Measurements from ENCODE around the gene CDH12.

CDH12 gene

DNA sequence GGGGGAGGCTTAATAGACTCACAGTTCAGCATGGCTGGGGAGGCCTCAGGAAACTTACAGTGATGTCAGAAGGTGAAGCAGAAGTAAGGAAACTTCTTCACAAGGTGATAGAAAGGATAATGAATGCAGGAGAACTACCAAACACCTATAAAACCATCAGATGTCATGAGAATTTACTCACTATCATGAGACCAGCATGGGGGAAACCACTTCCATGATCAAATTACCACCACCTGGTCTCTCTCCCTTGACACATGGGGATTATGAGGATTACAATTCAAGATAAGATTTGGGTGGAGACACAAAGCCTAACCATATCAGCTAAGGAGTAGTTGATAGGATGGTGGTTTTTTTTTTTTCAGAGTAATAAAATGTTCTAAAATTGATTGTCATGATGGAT is 201.8 kb downstream of the CDH12 start:
- TF ChIP-seq EGR1 (IDR thresholded peaks at IDR 0.05), result no peak

DNA sequence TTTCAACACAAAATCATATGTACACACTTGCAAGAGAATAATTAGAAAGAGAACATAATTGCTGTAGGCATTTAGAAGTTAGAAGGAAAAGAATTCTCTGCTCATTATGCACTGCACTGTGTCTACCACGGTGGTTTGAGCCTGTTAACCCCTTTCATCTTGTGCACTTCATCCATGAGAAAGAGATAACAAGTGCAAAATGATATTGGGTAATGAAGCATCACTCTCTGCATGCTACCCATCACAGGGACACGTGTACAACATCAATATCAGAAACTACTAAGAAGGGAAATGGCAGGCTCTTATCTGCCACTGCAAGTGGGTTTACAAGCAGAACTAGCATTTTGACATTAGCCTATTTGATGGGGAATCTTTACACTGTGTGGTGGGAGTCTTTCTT is 202.6 kb downstream of the CDH12 start:
- TF ChIP-seq, protein P1, sequence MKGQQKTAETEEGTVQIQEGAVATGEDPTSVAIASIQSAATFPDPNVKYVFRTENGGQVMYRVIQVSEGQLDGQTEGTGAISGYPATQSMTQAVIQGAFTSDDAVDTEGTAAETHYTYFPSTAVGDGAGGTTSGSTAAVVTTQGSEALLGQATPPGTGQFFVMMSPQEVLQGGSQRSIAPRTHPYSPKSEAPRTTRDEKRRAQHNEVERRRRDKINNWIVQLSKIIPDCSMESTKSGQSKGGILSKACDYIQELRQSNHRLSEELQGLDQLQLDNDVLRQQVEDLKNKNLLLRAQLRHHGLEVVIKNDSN (IDR thresholded peaks at IDR 0.05), result no peak
- no peak for TF ChIP-seq RAD21 (IDR thresholded peaks at IDR 0.05; ENCODE audit: low read depth)
- TF ChIP-seq, protein P2, sequence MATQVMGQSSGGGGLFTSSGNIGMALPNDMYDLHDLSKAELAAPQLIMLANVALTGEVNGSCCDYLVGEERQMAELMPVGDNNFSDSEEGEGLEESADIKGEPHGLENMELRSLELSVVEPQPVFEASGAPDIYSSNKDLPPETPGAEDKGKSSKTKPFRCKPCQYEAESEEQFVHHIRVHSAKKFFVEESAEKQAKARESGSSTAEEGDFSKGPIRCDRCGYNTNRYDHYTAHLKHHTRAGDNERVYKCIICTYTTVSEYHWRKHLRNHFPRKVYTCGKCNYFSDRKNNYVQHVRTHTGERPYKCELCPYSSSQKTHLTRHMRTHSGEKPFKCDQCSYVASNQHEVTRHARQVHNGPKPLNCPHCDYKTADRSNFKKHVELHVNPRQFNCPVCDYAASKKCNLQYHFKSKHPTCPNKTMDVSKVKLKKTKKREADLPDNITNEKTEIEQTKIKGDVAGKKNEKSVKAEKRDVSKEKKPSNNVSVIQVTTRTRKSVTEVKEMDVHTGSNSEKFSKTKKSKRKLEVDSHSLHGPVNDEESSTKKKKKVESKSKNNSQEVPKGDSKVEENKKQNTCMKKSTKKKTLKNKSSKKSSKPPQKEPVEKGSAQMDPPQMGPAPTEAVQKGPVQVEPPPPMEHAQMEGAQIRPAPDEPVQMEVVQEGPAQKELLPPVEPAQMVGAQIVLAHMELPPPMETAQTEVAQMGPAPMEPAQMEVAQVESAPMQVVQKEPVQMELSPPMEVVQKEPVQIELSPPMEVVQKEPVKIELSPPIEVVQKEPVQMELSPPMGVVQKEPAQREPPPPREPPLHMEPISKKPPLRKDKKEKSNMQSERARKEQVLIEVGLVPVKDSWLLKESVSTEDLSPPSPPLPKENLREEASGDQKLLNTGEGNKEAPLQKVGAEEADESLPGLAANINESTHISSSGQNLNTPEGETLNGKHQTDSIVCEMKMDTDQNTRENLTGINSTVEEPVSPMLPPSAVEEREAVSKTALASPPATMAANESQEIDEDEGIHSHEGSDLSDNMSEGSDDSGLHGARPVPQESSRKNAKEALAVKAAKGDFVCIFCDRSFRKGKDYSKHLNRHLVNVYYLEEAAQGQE (IDR thresholded peaks at IDR 0.05; ENCODE audit: low read depth), result no peak
- no peak for TF ChIP-seq NFIC (IDR thresholded peaks at IDR 0.05)
- TF ChIP-seq YY1 (IDR thresholded peaks at IDR 0.05; ENCODE audit: low read depth), result no peak
- no peak for TF ChIP-seq CREB1 (IDR thresholded peaks at IDR 0.05; ENCODE audit: low read depth)
- TF ChIP-seq EP300 (IDR thresholded peaks at IDR 0.05; ENCODE audit: borderline replicate concordance), result no peak
- TF ChIP-seq, protein P3, sequence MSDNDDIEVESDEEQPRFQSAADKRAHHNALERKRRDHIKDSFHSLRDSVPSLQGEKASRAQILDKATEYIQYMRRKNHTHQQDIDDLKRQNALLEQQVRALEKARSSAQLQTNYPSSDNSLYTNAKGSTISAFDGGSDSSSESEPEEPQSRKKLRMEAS (IDR thresholded peaks at IDR 0.05), result no peak
- TF ChIP-seq TAF1 (IDR thresholded peaks at IDR 0.05; ENCODE audit: low read depth), result no peak
- TF ChIP-seq CEBPB (IDR thresholded peaks at IDR 0.05), result no peak
- no peak for TF ChIP-seq FOXM1 (IDR thresholded peaks at IDR 0.05; ENCODE audit: borderline replicate concordance, low read depth)
- no peak for TF ChIP-seq TCF12 (IDR thresholded peaks at IDR 0.05; ENCODE audit: low read depth)
- TF ChIP-seq ZBTB7A (IDR thresholded peaks at IDR 0.05; ENCODE audit: low read depth), result no peak
- TF ChIP-seq EGR1 (IDR thresholded peaks at IDR 0.05), result no peak
- TF ChIP-seq TEAD4 (IDR thresholded peaks at IDR 0.05), result no peak

DNA sequence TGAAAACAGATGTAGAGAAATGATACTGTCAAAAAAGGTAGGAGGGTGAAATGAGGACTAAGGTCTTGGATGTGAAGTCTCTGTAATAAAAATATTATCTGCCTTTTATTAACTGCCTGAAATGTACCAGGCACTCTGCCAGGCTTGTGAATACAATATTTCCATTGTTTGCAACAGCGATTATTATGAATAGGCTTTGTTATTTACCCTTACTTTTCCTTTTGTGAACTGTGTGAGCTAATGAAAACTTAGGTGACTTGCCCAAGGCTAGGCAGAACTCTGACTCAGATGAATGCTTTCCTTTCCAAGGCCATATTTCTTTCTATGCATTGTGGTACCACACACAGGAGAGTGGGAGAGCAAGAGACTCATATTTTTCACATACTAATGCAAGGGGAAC is 204.1 kb downstream of the CDH12 start:
- TF ChIP-seq FOXM1 (IDR thresholded peaks at IDR 0.05; ENCODE audit: borderline replicate concordance, low read depth) (no peak), TEAD4 (IDR thresholded peaks at IDR 0.05) (no peak), RAD21 (IDR thresholded peaks at IDR 0.05; ENCODE audit: low read depth) (no peak), CEBPB (IDR thresholded peaks at IDR 0.05) (no peak), ZBTB7A (IDR thresholded peaks at IDR 0.05; ENCODE audit: low read depth) (no peak), EGR1 (IDR thresholded peaks at IDR 0.05) (no peak)
- TF ChIP-seq, protein P3 (IDR thresholded peaks at IDR 0.05), result no peak

DNA sequence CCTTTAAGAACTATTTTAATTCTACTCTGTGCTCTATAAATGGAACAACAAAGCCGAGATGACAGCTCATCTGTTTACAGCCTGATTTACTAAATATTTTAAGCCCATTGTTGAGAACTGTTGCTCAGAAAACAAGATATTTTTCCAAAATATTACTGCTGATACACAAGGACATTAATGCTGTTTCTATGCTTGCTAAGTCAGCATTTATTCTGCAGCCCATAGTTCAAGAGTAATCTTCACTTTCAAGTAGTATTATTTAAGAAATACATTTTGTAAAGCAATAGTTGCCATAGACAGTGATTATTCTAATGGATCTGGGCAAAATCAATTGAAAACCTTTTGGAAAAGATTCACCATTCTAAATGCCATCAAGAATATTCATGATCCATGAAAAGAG is 208.3 kb downstream of the CDH12 start:
- TF ChIP-seq EGR1 (IDR thresholded peaks at IDR 0.05) (no peak), CEBPB (IDR thresholded peaks at IDR 0.05) (no peak), EP300 (IDR thresholded peaks at IDR 0.05; ENCODE audit: borderline replicate concordance) (no peak), TCF12 (IDR thresholded peaks at IDR 0.05; ENCODE audit: low read depth) (no peak), YY1 (IDR thresholded peaks at IDR 0.05; ENCODE audit: low read depth) (no peak), NFIC (IDR thresholded peaks at IDR 0.05) (no peak), ZBTB7A (IDR thresholded peaks at IDR 0.05; ENCODE audit: low read depth) (no peak), TEAD4 (IDR thresholded peaks at IDR 0.05) (no peak), RAD21 (IDR thresholded peaks at IDR 0.05; ENCODE audit: low read depth) (no peak)
- TF ChIP-seq, protein P1 (IDR thresholded peaks at IDR 0.05), result no peak
- TF ChIP-seq, protein P2 (IDR thresholded peaks at IDR 0.05; ENCODE audit: low read depth), result no peak
- TF ChIP-seq, protein P3 (IDR thresholded peaks at IDR 0.05), result no peak

DNA sequence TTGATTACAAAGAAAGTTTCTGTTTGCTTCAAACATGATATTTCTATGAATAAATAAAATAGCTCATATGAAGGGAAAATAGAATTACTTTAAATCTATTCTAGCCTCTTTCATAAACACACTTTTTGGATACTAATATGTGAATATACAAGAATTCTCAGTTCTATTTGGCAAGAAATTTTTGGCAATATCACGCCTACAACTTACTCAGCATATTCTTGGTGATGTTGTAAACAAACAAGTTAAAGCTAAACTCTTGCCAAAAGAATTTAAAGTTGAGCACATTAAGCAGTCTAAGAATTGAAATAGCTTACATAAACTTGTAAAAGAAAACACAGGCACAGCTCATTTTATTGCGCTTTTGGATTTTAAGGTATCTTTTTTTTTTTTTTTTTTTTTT is 209.8 kb downstream of the CDH12 start:
- TF ChIP-seq TAF1 (IDR thresholded peaks at IDR 0.05; ENCODE audit: low read depth) (no peak), CEBPB (IDR thresholded peaks at IDR 0.05) (no peak), EGR1 (IDR thresholded peaks at IDR 0.05) (no peak), TCF12 (IDR thresholded peaks at IDR 0.05; ENCODE audit: low read depth) (no peak), NFIC (IDR thresholded peaks at IDR 0.05) (no peak), EP300 (IDR thresholded peaks at IDR 0.05; ENCODE audit: borderline replicate concordance) (no peak), YY1 (IDR thresholded peaks at IDR 0.05; ENCODE audit: low read depth) (no peak), RAD21 (IDR thresholded peaks at IDR 0.05; ENCODE audit: low read depth) (no peak), ZBTB7A (IDR thresholded peaks at IDR 0.05; ENCODE audit: low read depth) (no peak), CREB1 (IDR thresholded peaks at IDR 0.05; ENCODE audit: low read depth) (no peak)
- TF ChIP-seq, protein P1 (IDR thresholded peaks at IDR 0.05), result no peak
- TF ChIP-seq, protein P2 (IDR thresholded peaks at IDR 0.05; ENCODE audit: low read depth), result no peak
